ENCODE results near the gene ESAM. TPM values are rescaled to one million over a fixed set of nuclear protein-coding genes. Genes with fewer than 3 reads are reported as not detected.

ESAM gene
- total RNA-seq, 2 donors from 2014 or later: 0.88 to 1.1 TPM

GRCh38 chr11:124754309-124754708, 7.8 kb downstream of the ESAM start:
- DNase-seq (no peak), ATAC-seq (replicated peaks in 1 of 2) (no peak)
- Mint-ChIP-seq H3K36me3 (ENCODE audit: insufficient read depth in 2 of 2) (no peaks in the 10 kb centered on the region), H3K27ac (no peak overlapping the region), H3K4me3 (no peak overlapping the region), H3K4me1 (ENCODE audit: low read depth) (peaks cover 14% of the 10 kb centered on the region), H3K27me3 (ENCODE audit: low read depth) (peaks cover 32% of the 10 kb centered on the region), H3K9me3 (no peaks in the 10 kb centered on the region)

DNA sequence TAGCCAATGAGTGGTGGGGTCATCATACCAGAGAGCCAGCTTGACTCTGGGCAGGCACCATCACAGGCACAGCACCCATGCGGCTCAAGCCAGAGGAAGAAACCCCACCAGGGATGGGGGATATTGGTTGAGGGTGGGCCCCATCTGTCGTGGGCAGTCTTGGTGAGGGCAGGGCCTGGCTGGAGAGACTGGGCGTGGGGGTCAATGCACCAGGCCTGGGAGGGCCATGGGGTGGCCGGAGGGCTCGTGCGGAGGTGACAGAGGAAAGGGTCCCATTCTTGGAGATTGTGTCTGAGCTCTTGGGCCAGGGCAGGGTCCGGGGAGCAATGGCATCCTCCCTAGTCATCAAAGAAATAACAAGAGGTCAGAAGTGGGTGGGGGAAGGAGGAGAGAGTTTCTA, 8.5 kb downstream of the ESAM start:
- Mint-ChIP-seq H3K27me3 (ENCODE audit: low read depth) (peaks cover 28% of the 10 kb centered on the region), H3K36me3 (ENCODE audit: insufficient read depth in 2 of 2) (no peaks in the 10 kb centered on the region), H3K9me3 (no peaks in the 10 kb centered on the region), H3K4me1 (ENCODE audit: low read depth) (peaks cover 18% of the 10 kb centered on the region), H3K4me3 (no peak overlapping the region), H3K27ac (no peak overlapping the region)
- DNase-seq: no peak
- ATAC-seq (replicated peaks in 1 of 2): no peak

- ATAC-seq (replicated peaks in 1 of 2) (no peak), DNase-seq (no peak)
- H3K4me3 Mint-ChIP-seq: no peak overlapping the region
- H3K36me3 Mint-ChIP-seq (ENCODE audit: insufficient read depth in 2 of 2): no peaks in the 10 kb centered on the region
- H3K4me1 Mint-ChIP-seq (ENCODE audit: low read depth): peaks cover 14% of the 10 kb centered on the region
- H3K9me3 Mint-ChIP-seq: no peaks in the 10 kb centered on the region
- H3K27me3 Mint-ChIP-seq (ENCODE audit: low read depth): peaks cover 24% of the 10 kb centered on the region
- no peak overlapping the region for H3K27ac Mint-ChIP-seq
Measured at GRCh38 chr11:124753205-124753604, 8.9 kb downstream of the ESAM start.

DNA sequence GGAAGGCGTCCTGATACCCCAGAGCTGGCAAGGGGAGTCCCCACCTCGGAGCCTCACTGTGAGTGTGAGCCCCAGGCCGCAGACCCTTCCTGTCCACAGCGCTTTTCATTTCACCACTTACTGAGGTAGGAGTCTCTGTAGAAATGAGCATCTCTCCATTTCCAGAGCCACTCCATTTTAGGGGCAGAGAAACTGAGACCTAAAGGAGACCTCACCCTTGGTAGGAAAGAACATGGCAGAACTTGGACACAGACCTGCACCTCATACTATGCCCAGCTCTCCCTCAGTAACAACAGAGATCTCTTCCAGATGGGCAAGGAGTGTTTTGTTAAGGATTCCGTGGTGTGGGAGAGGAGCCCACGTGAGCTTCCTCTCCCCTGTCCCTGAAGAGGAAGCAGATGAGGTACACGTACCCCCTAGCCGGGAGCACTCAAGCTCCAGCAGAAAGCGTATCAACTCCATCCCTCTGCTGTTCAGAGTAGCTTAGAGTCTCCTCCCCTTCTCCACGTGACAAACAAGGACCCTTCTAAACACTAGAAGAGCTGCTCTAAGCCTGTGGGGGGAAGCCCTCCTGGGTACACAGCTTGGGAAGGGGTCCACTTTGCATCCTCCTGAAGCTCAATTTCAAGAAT, 9.5 kb downstream of the ESAM start:
- Mint-ChIP-seq H3K27me3 (ENCODE audit: low read depth) (peaks cover 18% of the 10 kb centered on the region), H3K27ac (no peak overlapping the region), H3K36me3 (ENCODE audit: insufficient read depth in 2 of 2) (no peaks in the 10 kb centered on the region), H3K4me1 (ENCODE audit: low read depth) (peaks cover 13% of the 10 kb centered on the region), H3K4me3 (peak overlapping the region; percentile 16 to 17), H3K9me3 (no peaks in the 10 kb centered on the region)
- no peak for DNase-seq
- ATAC-seq (replicated peaks in 1 of 2): peak in 1 of 2 donors; percentile 31

DNA sequence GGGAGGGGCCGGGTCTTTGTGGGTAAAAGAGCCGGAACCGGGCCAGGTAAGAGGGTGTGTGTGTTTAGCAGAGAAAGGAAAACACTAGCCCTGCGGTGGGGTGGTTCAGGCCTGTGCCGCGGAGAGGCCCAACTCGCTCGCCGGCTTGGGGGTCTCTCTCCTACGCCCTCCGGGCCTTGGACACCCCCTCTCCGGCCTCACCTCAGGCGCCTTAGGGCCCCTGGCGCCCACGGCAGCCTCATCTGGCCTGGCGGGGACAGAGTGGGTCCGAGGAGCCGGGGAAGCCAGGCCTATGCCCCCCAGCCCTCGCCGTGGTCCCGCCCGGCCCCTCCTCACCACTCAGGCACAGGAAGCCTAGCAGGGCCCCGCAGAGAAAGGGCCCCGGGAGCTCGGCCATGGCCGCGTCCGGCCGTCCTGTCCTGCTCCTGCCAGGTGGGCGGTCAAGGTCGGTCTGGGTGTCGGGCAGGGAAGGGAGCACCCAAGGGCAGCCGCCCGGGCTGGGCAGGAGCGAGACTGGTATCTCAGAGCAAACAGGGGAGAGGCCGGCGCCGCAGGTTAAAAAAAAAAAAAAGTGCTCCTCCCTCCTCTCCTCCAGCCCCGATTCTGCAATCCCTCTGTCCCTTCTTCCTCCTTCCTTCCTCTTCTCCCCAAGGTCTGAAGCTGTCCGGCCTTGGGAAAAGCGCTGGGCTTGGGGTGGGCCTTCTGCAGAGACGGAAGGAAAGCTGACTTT, 10.2 kb downstream of the ESAM start, which contains the start of gene VSIG2:
Gene VSIG2, minus strand, starts transcription at position 515 of the 730 bp plus-strand sequence. Its CDS starts 118 bp downstream, at position 397.
- peaks cover 13% of the 10 kb centered on the region for H3K4me1 Mint-ChIP-seq (ENCODE audit: low read depth)
- ATAC-seq (replicated peaks in 1 of 2) (no peak), DNase-seq (no peak)
- no peaks in the 10 kb centered on the region for H3K36me3 Mint-ChIP-seq (ENCODE audit: insufficient read depth in 2 of 2)
- peaks cover 12% of the 10 kb centered on the region for H3K27me3 Mint-ChIP-seq (ENCODE audit: low read depth)
- H3K9me3 Mint-ChIP-seq: no peaks in the 10 kb centered on the region
- no peak within 1 kb of the TSS for H3K27ac Mint-ChIP-seq
- H3K4me3 Mint-ChIP-seq: peak within 1 kb of the TSS; percentile 16 to 17

GRCh38 chr11:124751391-124751740, 10.7 kb downstream of the ESAM start:
- Mint-ChIP-seq H3K27me3 (ENCODE audit: low read depth) (peaks cover 6% of the 10 kb centered on the region), H3K4me1 (ENCODE audit: low read depth) (peaks cover 17% of the 10 kb centered on the region), H3K27ac (no peak overlapping the region), H3K4me3 (no peak overlapping the region), H3K36me3 (ENCODE audit: insufficient read depth in 2 of 2) (no peaks in the 10 kb centered on the region), H3K9me3 (no peaks in the 10 kb centered on the region)
- ATAC-seq (replicated peaks in 1 of 2) (no peak), DNase-seq (no peak)

DNA sequence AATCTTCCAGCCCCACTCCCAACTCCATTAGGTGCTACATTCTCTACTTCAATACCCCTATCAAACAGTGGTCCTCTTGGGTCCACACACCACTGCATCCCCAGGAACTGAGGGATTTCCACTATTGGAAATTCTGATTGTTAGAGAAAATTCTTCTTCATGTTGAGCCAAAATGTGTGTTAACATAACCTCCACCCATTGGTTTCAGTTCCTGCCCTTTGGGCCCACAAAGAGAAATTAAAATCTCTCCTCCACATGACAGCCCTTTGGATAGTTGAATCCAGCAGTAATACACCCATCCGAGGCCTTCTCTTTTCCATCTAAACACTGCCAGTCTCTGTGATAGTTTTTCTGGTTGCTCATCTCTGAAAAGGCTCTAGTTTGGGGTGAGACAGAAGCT, 12.2 kb downstream of the ESAM start:
- no peak overlapping the region for H3K4me3 Mint-ChIP-seq
- H3K9me3 Mint-ChIP-seq: no peaks in the 10 kb centered on the region
- no peaks in the 10 kb centered on the region for H3K27me3 Mint-ChIP-seq (ENCODE audit: low read depth)
- H3K36me3 Mint-ChIP-seq (ENCODE audit: insufficient read depth in 2 of 2): no peaks in the 10 kb centered on the region
- H3K4me1 Mint-ChIP-seq (ENCODE audit: low read depth): peaks cover 23% of the 10 kb centered on the region
- no peak overlapping the region for H3K27ac Mint-ChIP-seq
- ATAC-seq (replicated peaks in 1 of 2): no peak
- DNase-seq: no peak

DNA sequence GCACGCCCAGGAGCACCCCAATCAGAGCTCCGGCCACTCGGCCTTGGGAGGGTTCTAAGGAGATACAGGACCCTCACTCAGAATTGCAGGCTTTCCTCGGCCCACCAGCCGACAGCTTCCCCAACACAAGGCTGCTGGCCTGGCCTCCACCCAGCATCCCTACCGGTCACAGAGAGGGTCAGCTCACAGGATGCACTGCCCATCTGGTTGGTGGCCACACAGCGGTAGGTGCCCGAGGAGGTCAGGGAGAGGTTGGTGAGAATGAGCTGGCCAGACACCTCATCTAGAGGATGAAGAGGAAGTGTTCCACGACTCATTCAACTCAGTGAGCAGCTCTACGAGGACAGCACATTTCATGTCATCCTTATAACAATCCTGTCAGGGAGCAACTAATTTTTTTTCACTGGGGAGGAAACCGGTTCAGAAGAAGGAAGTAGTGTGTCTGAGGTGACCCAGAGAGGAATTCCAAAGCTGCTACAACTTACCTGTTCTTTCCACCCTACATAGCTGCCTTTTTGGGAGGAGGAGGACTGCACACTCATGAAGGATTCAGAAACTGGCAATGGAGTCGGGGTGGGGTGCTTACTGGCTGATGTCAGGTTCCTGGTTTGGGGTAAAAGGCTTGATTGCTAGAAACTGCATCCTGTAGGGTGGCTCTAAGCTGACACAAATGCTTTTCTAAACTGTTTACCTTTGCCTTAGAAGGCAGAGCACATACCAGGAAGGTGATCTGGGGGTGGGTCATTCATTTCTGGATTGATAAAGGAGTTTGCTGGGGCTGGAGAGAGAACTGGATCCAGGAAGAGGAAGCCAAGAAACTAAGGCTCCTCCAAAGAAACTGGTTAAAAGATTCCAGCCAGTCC, 13.4 kb downstream of the ESAM start:
- Mint-ChIP-seq H3K27ac (no peak overlapping the region), H3K4me1 (ENCODE audit: low read depth) (peaks cover 23% of the 10 kb centered on the region), H3K4me3 (no peak overlapping the region), H3K36me3 (ENCODE audit: insufficient read depth in 2 of 2) (no peaks in the 10 kb centered on the region), H3K9me3 (no peaks in the 10 kb centered on the region), H3K27me3 (ENCODE audit: low read depth) (no peaks in the 10 kb centered on the region)
- no peak for ATAC-seq (replicated peaks in 1 of 2)
- no peak for DNase-seq

GRCh38 chr11:124748100-124748418, 14.0 kb downstream of the ESAM start:
- DNase-seq: no peak
- Mint-ChIP-seq H3K27ac (no peak overlapping the region), H3K27me3 (ENCODE audit: low read depth) (no peaks in the 10 kb centered on the region), H3K9me3 (no peaks in the 10 kb centered on the region), H3K36me3 (ENCODE audit: insufficient read depth in 2 of 2) (no peaks in the 10 kb centered on the region), H3K4me3 (no peak overlapping the region), H3K4me1 (ENCODE audit: low read depth) (peaks cover 23% of the 10 kb centered on the region)
- ATAC-seq (replicated peaks in 1 of 2): no peak

DNA sequence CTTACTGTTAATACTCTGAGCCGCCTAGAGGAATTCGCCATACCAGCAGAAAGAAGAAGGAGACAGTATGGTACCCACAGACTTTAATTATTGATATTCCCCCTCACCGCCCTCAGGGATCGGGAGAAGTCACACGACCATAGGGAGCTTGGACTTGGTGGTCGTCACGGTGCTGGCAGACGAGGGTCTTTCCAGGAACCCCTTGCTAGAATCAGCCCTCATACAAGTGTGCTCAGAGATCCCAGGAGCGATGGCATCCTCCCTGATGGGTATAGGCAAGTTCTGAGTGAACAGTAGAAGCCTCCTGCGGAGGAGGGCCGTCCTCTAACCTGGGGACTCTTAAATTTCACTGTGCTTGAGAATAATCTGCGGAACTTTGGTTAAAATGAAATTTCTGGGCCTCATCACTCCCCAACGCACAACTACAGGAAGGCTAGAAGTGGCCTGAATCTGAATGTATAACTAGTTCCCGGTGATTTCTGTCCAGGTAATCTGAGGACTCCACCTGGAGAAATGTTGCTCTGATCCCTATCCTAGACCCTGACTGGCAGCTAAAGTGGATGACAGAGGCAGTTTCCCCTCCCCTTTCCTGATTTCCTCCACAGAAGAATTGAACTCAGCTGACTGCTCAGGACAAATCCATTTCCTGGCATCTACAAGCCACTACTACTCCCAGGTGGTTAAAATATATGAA, 14.5 kb downstream of the ESAM start:
- DNase-seq: no peak
- H3K4me3 Mint-ChIP-seq: peak overlapping the region; percentile 89 to 100
- no peaks in the 10 kb centered on the region for H3K27me3 Mint-ChIP-seq (ENCODE audit: low read depth)
- no peaks in the 10 kb centered on the region for H3K9me3 Mint-ChIP-seq
- H3K27ac Mint-ChIP-seq: no peak overlapping the region
- H3K4me1 Mint-ChIP-seq (ENCODE audit: low read depth): peaks cover 23% of the 10 kb centered on the region
- ATAC-seq (replicated peaks in 1 of 2): no peak
- no peaks in the 10 kb centered on the region for H3K36me3 Mint-ChIP-seq (ENCODE audit: insufficient read depth in 2 of 2)

GRCh38 chr11:124746621-124747243, 15.4 kb downstream of the ESAM start:
- H3K36me3 Mint-ChIP-seq (ENCODE audit: insufficient read depth in 2 of 2): no peaks in the 10 kb centered on the region
- H3K4me1 Mint-ChIP-seq (ENCODE audit: low read depth): peaks cover 26% of the 10 kb centered on the region
- no peak overlapping the region for H3K27ac Mint-ChIP-seq
- ATAC-seq (replicated peaks in 1 of 2) (peak; percentile 92), DNase-seq (peak; percentile 81)
- H3K9me3 Mint-ChIP-seq: no peaks in the 10 kb centered on the region
- peak overlapping the region; percentile 89 to 100 for H3K4me3 Mint-ChIP-seq
- H3K27me3 Mint-ChIP-seq (ENCODE audit: low read depth): peaks cover 4% of the 10 kb centered on the region

DNA sequence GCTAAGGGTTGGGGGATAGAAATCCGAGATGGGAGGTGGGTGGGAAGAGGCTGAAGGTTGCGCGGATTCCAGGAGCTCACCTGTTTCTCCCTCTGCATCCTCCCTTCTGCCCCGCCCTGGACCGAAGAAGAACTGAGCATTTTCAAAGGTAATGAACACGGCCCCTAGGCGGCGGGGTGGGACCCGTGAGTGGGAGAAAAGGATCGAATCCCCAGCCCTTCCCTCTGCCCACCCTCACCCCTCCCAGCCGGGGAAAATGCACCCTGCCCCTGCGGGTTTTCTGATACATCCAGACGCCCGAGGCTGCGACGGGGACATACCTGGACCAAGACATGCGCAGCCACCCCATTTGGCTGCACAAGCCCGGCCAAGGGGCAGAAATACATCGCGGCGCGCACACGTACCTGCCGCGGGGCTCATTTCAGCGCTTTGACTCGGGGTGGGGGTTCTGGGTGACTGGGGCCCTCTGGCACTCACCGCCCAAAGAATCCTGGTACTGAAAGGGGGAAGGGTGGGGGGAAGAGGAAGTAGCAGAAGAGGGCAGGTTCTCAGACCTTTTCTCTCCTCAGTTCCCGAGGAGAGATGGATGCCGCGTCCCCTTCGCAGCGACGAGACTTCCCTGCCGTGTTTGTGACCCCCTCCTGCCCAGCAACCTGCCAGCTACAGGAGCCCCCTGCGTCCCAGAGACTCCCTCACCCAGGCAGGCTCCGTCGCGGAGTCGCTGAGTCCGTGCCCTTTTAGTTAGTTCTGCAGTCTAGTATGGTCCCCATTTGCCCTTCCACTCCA, 16.1 kb downstream of the ESAM start:
- peaks cover 30% of the 10 kb centered on the region for H3K4me1 Mint-ChIP-seq (ENCODE audit: low read depth)
- peak; percentile 48 to 51 for DNase-seq
- H3K27ac Mint-ChIP-seq: no peak overlapping the region
- peak overlapping the region; percentile 89 to 100 for H3K4me3 Mint-ChIP-seq
- H3K9me3 Mint-ChIP-seq: no peaks in the 10 kb centered on the region
- peaks cover 11% of the 10 kb centered on the region for H3K27me3 Mint-ChIP-seq (ENCODE audit: low read depth)
- no peaks in the 10 kb centered on the region for H3K36me3 Mint-ChIP-seq (ENCODE audit: insufficient read depth in 2 of 2)
- ATAC-seq (replicated peaks in 1 of 2): peak; percentile 12 to 28

All from activated T-cell treated with anti-CD3 and anti-CD28 coated beads, Interleukin-2, amount 50 U/mL, for 72 hours (primary cell).